GM19240 (cell line): Measurements from ENCODE around the gene CDC26.
"Not testable (repeated sequence)": the region's sequence is repeated elsewhere in the genome, so short reads cannot be mapped to it uniquely, and the experiment has no call there.

ENCODE experiments used
- DNase-seq: peaks from one replicate; pipeline ENCODE4 v3.0.0; 2011; ENCODE audit warnings: low spot score; ENCODE audit not compliant: insufficient read length

Gene CDC26

DNA sequence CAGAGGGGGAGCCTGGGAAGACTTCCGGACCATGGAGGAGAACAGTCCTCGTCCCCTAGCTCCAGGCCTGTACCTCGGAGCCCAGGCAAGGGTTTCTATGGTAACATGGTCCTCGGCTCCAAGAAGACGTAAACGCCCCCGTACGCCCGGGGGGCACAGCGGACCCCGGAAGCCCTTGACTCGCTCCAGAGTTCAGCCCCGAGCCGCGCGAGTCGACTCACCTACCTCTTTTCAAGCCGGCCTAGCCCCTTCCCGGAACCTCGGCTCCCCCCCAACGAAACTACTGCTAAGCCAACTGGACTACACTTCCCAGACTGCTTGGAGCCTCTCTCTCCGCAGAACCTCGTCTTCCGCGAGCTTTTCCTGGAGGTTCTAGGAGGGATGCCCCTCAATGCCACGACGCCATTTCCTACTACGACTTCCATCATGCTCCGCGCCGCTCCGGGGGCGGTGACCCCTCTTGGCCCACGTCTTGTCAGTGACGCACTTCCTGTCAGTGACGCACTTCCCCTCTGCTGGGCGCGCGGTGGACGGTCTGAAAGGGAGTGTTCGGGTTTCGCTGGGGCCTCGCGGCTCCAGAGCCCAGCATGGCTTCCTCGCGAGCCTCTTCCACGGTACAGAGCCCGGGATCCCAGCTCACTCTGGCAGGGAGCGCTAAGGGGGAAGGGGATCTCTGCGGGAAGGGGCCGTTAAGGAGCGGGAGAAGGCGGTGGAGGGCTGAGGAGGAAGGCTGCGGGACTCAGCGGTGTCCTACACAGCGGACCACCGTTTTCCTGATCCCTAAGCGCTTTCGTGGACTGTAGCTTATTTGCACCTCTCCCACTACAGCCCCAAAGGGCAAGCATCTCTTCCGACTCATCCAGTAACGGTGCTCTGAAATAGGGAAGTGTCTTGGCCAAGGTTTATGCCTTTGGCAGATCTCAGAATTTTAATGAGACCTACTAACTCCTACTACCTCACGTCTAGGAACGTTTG, at the start of gene CDC26, which contains the start of gene PRPF4:
TSS of gene CDC26 (minus strand) at position 416 of the 975 bp plus-strand sequence. CDS start 3,065 bp downstream, outside the sequence.
TSS of gene PRPF4 (plus strand) at position 502 of the 975 bp plus-strand sequence. CDS start at position 588, 86 bp downstream.
- DNase-seq = peak; percentile 92

DNA sequence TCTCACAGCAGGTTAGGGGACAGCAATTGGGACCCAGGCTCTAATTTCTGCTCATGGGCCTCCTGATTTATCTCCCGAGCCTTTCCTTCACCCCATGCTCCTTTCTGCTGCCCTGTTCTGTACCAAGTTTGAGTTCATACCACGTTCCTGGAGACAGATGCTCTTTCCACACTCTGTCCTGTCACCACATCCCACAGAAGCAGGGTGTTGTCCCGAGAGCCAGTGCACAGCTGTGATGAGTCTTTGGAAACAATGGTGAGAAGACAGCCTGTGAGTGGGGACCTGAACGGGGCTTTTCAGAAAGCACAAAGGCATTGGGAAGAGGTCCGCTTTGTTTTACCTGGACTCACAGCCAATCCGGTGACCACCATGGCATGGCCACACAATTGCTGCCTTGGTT, 47.3 kb upstream of the CDC26 start:
- no peak for DNase-seq

DNA sequence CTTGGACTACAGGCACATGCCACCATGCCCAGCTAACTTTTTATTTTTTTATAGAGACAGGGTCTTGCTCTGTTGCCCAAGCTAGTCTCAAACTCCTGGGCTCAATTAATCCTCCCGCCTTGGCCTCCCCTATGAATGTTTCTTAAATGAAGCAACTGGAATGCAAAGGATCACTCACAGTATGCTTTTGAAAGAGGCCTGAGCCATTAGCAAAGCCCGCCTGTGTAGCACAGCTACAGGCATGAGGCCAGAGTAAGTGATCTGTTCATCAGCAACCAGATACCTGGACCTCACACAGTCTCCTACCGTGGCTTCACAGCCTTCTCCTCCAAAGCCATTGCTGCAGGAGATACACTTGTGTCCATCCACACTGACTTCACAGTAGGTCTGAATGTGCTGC, 44.7 kb upstream of the CDC26 start:
- no peak for DNase-seq

DNA sequence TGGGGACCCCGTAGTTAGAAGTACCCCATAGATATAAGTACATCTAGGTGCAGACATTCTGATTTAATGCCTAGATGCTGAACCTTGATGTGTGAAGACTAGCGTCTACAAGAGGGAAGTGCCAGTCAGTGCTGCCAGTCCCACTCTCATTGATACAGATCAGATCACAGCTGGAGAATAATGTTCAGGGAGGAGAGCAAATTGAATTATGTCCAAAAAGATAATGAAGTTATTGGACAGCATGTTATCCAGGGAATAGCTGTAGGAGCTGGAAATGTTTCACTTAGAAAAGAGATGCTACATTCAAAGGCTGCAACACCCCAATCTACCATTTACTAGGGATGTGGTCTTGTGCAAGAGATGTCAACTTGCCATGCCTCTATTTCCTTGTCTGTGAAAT, 43.7 kb upstream of the CDC26 start:
- no peak for DNase-seq

GRCh38 chr9:113317777-113318176, 42.4 kb upstream of the CDC26 start:
- DNase-seq = no peak

GRCh38 chr9:113316030-113316429, 40.7 kb upstream of the CDC26 start:
- no peak for DNase-seq

DNA sequence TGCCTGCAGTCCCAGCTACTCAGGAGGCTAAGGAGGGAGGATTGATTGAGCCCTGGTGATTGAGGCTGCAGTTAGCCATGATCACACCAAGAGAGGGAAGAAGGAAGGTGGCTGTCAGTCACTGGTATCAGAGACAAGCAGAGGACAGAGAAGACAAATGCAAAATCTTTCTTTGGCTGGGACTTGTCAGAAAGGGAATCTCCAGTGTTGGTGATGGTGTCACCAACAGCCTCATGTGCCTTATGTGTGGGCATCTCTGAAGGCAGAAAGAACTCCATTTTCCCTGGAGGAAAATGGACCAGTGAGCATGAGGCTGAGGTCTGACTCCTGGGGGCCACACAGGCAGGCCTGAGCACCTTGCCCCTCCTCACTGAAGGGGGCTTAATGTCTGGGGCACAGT, 39.9 kb upstream of the CDC26 start:
- DNase-seq = no peak

- DNase-seq = no peak
Measured at GRCh38 chr9:113313261-113313660, 37.9 kb upstream of the CDC26 start.

GRCh38 chr9:113311961-113312360, 36.6 kb upstream of the CDC26 start:
- no peak for DNase-seq

- DNase-seq = no peak
Measured at GRCh38 chr9:113310538-113310937, 35.2 kb upstream of the CDC26 start.

- DNase-seq = peak; percentile 8
Measured at GRCh38 chr9:113309204-113309813, 33.9 kb upstream of the CDC26 start.

DNA sequence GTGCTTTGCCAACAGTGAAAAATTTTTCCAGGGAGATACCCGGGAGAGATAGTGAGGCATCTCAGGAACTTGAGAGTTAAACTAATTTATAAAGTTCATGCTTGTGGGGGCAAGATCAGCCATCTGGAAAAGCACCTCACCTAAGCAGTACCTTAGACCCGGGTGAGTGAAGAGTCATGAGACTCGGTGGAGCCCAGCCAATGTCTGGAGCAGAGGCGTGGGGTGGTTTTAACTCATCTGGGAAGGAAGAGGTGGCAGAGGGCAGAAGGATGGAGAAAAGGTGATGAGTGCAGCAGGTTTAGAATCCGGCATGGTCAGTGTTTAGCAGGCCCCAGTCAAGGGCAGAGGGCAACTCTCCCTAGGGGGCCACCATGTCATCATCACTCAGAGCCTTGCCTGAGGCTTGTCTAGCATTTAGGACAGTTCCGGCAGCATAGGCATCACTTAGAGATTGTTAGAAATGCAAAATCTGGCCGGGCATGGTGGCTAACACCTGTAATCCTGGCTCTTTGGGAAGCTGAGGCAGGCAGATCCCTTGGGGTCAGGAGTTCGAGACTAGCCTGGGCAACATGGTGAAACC, 32.1 kb upstream of the CDC26 start:
- DNase-seq = no peak

DNA sequence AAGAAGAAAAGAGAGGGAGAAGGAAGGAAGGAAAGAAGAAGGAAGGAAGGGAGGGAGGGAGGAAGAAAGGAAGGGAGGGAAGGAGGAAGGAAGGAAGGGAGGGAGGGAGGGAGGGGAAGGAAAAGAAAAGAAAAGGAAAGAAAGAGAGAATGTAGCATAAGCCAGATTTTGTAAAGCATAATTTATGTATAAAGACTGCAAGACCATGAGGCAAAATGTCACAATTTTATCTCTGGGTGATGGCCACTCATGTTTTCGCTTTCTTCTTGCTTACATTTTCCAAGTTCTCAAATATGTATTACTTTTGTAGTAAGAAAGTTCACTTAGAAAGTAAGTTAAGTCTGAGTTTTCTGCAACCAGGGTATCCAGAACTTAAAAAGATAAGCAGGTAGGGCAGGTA, 31.2 kb upstream of the CDC26 start:
- no peak for DNase-seq

DNA sequence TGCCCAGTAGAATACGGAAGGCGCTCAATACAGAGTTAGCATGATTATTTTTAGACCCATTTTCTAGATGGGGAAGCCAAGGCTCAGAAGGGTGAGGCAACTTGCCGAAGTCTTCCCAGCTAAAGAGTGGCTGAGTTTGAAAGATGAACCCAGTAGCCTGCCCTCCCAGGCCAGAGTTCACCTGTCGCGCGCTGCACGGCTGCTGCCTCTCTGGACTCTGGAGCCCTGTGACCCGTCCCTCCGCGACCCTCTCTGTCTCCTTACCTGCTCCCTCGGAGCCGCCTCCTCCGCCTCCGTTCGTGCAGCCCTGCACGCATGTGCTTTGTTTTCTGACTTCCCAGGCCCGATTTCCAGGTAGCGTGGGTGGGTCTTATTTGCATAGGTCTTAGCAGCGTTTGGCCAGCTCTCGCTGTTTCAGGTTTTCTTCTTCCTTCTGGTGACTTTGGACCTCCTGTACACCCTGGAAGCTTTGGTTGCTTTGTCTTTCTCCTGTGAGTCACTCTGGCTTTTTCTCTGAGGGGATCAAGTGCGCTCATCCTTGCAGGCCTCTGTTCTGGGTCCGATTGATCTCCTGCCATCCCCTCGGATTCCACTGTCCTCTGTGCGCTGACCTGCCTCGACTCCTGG, 27.5 kb upstream of the CDC26 start, which contains the start of gene RNF183:
TSS of gene RNF183 (minus strand) at position 585 of the 627 bp plus-strand sequence. CDS start 5,192 bp downstream, outside the sequence.
- DNase-seq = no peak

DNA sequence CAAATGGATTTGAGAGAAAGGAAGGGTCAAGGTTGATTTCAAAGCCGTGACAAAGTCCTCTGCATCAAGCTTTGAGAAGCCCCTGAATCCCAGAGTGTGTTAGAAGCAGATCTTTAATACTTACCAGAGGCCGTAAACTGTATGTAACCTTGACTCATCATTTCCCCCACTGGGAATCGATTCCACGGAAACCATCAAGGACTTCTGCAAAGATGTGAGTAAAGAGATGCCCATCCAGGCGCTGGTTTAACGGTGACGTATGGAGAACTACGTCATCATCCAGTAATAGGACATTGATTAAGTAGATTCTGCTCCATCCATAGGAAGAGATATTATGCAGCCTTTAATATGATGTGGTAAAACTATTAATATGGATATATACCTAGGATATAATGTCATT, 26.2 kb upstream of the CDC26 start:
- no peak for DNase-seq

DNA sequence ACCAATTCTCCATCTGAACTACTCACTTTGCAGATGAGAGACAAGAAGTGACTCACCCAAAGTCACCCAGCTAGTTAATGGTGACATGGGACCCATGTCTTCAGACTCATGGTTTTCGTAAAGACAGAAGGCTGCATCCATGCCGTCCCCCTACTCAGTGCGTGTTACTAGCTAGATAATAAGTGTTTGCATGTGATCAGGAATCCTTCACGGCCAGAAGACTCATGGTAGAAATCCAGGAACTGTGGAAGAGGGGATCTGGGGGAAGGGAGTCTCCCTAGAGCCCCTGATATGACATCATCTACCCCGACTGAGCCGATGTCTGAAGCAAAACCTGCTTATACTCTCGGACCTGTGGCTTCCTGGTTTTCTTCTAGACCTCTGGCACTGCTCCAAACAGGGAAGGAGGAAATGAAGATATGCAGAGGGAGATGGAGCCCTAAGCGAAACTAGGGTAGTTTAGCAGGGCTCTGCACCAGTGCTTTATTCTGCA, 24.5 kb upstream of the CDC26 start:
- DNase-seq = no peak

DNA sequence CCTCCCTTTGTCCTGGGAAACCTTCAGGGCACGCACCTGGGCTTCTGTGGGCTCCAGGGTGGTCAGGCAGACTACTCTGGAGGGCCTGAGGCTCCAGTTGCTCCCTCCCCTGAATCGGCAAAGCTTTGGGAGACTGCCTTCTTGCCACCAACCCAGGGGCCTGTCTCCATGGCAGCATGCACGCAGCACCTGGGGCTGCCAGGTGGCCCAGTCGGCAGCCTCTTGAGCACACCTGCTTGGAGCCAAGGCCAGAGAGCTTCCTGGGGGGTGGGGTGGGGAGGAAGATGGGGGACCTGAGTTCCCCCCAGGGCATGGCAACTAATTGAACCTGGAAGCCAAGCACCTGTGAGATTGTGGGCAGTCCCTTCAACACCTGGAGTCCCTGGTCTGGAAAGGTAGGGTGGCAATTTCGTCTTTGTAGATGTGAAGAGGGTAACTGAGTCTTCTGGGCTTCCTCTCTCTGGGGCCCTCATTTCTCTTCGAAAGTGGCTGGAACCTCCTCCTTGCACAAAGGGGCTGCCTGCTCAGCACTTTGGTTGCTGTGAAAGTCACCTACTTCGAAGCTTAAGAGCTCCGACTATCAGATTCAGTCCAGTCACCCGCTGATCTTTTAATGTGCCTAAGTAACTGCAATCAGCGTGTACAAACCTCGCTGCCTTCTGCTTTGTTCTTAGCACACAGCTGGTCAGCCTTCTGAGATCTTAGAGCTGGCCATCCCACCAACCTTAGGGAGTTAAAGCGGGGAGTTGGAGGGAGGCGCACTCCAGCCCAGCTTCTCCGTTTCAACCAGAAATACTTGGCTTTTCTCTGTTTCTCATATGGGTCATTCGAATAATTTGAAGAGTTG, 23.8 kb upstream of the CDC26 start:
- DNase-seq = no peak

DNA sequence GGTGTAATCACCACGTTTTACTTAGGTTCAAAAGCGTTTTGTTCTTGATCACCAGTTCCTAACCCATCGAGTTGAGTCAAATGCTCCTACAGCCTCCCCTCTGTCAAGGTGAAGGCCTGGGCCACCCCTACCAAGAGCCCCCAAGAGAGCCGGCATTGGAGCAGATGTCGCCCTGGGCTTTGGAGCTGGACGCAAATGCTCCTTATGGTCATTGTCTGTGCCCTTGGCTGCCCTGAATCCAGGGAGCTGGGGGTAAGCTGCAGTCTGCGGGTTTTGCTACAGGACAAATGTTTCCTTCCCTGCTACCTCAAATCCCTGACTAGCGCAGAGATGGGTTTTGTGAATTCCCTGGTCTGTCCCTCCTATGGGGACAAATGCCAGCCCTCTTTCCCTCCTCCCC, 22.9 kb upstream of the CDC26 start:
- DNase-seq = no peak

DNA sequence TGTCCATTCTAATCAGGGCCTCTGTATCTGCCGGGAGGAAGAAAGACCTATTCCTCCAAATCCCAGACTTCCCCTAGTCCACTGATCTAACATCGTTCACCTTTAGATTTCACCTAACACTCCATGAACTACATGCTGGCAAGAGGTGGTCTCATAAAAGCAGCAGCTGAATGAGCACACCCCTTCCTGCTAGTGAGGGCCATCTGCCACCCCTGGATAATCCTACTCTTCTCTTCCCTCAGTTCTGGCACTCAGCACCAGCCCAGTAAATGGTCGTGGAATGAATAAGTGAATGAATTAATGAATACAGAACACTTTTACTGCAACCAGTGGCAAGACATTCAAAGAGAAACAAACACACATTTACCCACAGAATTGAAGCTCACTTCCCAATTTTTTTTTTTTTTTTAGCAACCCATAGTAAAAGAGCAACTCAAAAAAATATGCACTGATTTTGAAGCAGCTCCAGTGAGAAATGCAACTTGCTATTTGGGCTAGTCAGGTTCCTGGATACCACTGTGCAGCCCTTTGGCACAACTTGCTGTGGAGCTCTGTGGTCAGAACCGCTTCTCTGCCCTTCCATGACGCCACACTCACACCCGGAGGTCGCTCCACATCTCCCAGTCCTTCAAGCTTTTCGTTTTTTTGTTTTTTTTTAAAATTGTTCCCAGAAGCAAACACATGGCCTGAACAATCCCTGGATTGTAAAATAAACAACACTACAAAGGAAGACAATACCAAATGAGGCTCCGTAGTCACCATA, 21.6 kb upstream of the CDC26 start:
- no peak for DNase-seq

- not testable (repeated sequence) for DNase-seq
Measured at GRCh38 chr9:113296247-113296646, 20.9 kb upstream of the CDC26 start.
